Measurements from ENCODE around the gene MCC. TPM values are rescaled to one million over a fixed set of nuclear protein-coding genes. Genes with fewer than 3 reads are reported as not detected.

MCC gene
- total and polyA plus RNA-seq, 2 donors (not counting 1 experiment from before 2014, with no cell fraction given): 3.2 to 41.3 TPM

- H3K4me3 ChIP-seq (replicated peaks in 1 of 4; ENCODE audit: control extremely low read depth in 1 of 4, insufficient read depth in 1 of 4, low read depth in 3 of 4, low read length in 4 of 4): peak within 1 kb of the TSS; percentile 63 to 83 (median 73)
- peak within 1 kb of the TSS; percentile 97 for H3K4me2 ChIP-seq (ENCODE audit: extremely low read depth, insufficient read depth, low read length)
- TF ChIP-seq CTCF (conservative IDR thresholded peaks at IDR 0.05 in 1 of 2, IDR thresholded peaks at IDR 0.05 in 1 of 2; ENCODE audit: low read depth in 1 of 2, low read length in 2 of 2) (peak; percentile 30 to 37), EZH2 (IDR thresholded peaks at IDR 0.05; ENCODE audit: low read length, missing control alignments) (no peak)
- H3K27me3 ChIP-seq (ENCODE audit: control insufficient read depth, insufficient read depth, low read length): no peaks in the 10 kb centered on the region
- peak within 1 kb of the TSS; percentile 96 for H3K9ac ChIP-seq (ENCODE audit: insufficient read depth, low read length)
- H3K4me1 ChIP-seq (ENCODE audit: control insufficient read depth, extremely low read depth, insufficient read depth, low read length): no peaks in the 10 kb centered on the region
- peak; percentile 84 to 87 for DNase-seq (ENCODE audit: low read depth in 2 of 2)
- no peaks in the 10 kb centered on the region for H3K9me3 ChIP-seq (ENCODE audit: control insufficient read depth, insufficient read depth, low read depth, low read length)
- no peaks in the 10 kb centered on the region for H3K36me3 ChIP-seq (ENCODE audit: control insufficient read depth, insufficient read depth, low read length)
- H2AFZ ChIP-seq (ENCODE audit: low read length): peak within 1 kb of the TSS; percentile 67
- H4K20me1 ChIP-seq (ENCODE audit: control insufficient read depth, extremely low read depth, insufficient read depth, low read length): no peaks in the 10 kb centered on the region
- H3K79me2 ChIP-seq (ENCODE audit: control insufficient read depth, insufficient read depth, low read length): peaks cover 9% of the 10 kb centered on the region
- H3K27ac ChIP-seq (ENCODE audit: insufficient read depth, low read length): peak within 1 kb of the TSS; percentile 87
Measured at GRCh38 chr5:113513384-113514288, 25.4 kb upstream of the MCC start, which contains the start of gene YTHDC2. TSS of gene YTHDC2 (plus strand) at chr5:113513694. CDS start at chr5:113513896, 202 bp downstream.

GRCh38 chr5:113512341-113512740 lies 24.1 kb upstream of the MCC start:
- H3K79me2 ChIP-seq (ENCODE audit: control insufficient read depth, insufficient read depth, low read length): peaks cover 9% of the 10 kb centered on the region
- no peak overlapping the region for H2AFZ ChIP-seq (ENCODE audit: low read length)
- no peaks in the 10 kb centered on the region for H3K36me3 ChIP-seq (ENCODE audit: control insufficient read depth, insufficient read depth, low read length)
- no peaks in the 10 kb centered on the region for H3K9me3 ChIP-seq (ENCODE audit: control insufficient read depth, insufficient read depth, low read depth, low read length)
- no peaks in the 10 kb centered on the region for H4K20me1 ChIP-seq (ENCODE audit: control insufficient read depth, extremely low read depth, insufficient read depth, low read length)
- H3K27ac ChIP-seq (ENCODE audit: insufficient read depth, low read length): no peak overlapping the region
- H3K9ac ChIP-seq (ENCODE audit: insufficient read depth, low read length): no peak overlapping the region
- no peaks in the 10 kb centered on the region for H3K4me1 ChIP-seq (ENCODE audit: control insufficient read depth, extremely low read depth, insufficient read depth, low read length)
- no peak overlapping the region for H3K4me2 ChIP-seq (ENCODE audit: extremely low read depth, insufficient read depth, low read length)
- no peak for TF ChIP-seq CTCF (conservative IDR thresholded peaks at IDR 0.05 in 1 of 2, IDR thresholded peaks at IDR 0.05 in 1 of 2; ENCODE audit: low read depth in 1 of 2, low read length in 2 of 2)
- TF ChIP-seq EZH2 (IDR thresholded peaks at IDR 0.05; ENCODE audit: low read length, missing control alignments): no peak
- peaks cover 4% of the 10 kb centered on the region for H3K27me3 ChIP-seq (ENCODE audit: control insufficient read depth, insufficient read depth, low read length)
- DNase-seq (ENCODE audit: low read depth in 2 of 2): peak in 1 of 2 donors; percentile 30
- H3K4me3 ChIP-seq (replicated peaks in 1 of 4; ENCODE audit: control extremely low read depth in 1 of 4, insufficient read depth in 1 of 4, low read depth in 3 of 4, low read length in 4 of 4): no peak overlapping the region

- H3K79me2 ChIP-seq (ENCODE audit: control insufficient read depth, insufficient read depth, low read length): peaks cover 8% of the 10 kb centered on the region
Measured at GRCh38 chr5:113510836-113511451, 22.7 kb upstream of the MCC start.

More at GRCh38 chr5:113510836-113511451, 22.7 kb upstream of the MCC start:
- DNase-seq (ENCODE audit: low read depth in 2 of 2): peak; percentile 38 to 77
- Histone ChIP-seq H3K9me3 (ENCODE audit: control insufficient read depth, insufficient read depth, low read depth, low read length) (no peaks in the 10 kb centered on the region), H4K20me1 (ENCODE audit: control insufficient read depth, extremely low read depth, insufficient read depth, low read length) (no peaks in the 10 kb centered on the region), H2AFZ (ENCODE audit: low read length) (no peak overlapping the region), H3K4me1 (ENCODE audit: control insufficient read depth, extremely low read depth, insufficient read depth, low read length) (no peaks in the 10 kb centered on the region), H3K36me3 (ENCODE audit: control insufficient read depth, insufficient read depth, low read length) (no peaks in the 10 kb centered on the region), H3K9ac (ENCODE audit: insufficient read depth, low read length) (no peak overlapping the region), H3K4me3 (replicated peaks in 1 of 4; ENCODE audit: control extremely low read depth in 1 of 4, insufficient read depth in 1 of 4, low read depth in 3 of 4, low read length in 4 of 4) (no peak overlapping the region), H3K27me3 (ENCODE audit: control insufficient read depth, insufficient read depth, low read length) (peaks cover 4% of the 10 kb centered on the region), H3K4me2 (ENCODE audit: extremely low read depth, insufficient read depth, low read length) (no peak overlapping the region), H3K27ac (ENCODE audit: insufficient read depth, low read length) (no peak overlapping the region)
- TF ChIP-seq CTCF (conservative IDR thresholded peaks at IDR 0.05 in 1 of 2, IDR thresholded peaks at IDR 0.05 in 1 of 2; ENCODE audit: low read depth in 1 of 2, low read length in 2 of 2) (peak; percentile 19 to 41), EZH2 (IDR thresholded peaks at IDR 0.05; ENCODE audit: low read length, missing control alignments) (no peak)
